Muscle layer of colon (tissue), 2 donors: ENCODE data around the gene ACR.

Experiments
- H3K27ac ChIP-seq: one replicate; pipeline ENCODE4 v1.7.0; 2013; ENCODE audit warnings: low read depth, mild to moderate bottlenecking, low read length, moderate library complexity
- H3K27me3 ChIP-seq, 2 donors: one replicate each; pipeline ENCODE4 v1.7.0; 2013; ENCODE audit warnings: low read length in 2 of 2, mild to moderate bottlenecking in 2 of 2; ENCODE audit not compliant: insufficient read depth in 2 of 2, control insufficient read depth in 1 of 2
- H3K36me3 ChIP-seq: one replicate; pipeline ENCODE4 v1.7.0; 2013; ENCODE audit warnings: mild to moderate bottlenecking, low read length; ENCODE audit not compliant: insufficient read depth
- H3K4me1 ChIP-seq: one replicate; pipeline ENCODE4 v1.7.0; 2013; ENCODE audit warnings: mild to moderate bottlenecking, low read length; ENCODE audit not compliant: insufficient read depth
- H3K4me3 ChIP-seq, 2 donors: one replicate each; pipeline ENCODE4 v1.7.0; 2013; ENCODE audit warnings: low read length in 2 of 2, low read depth in 1 of 2, mild to moderate bottlenecking in 1 of 2, moderate library complexity in 1 of 2
- H3K9ac ChIP-seq: one replicate; pipeline ENCODE4 v1.7.0; 2013; ENCODE audit warnings: low read length
- H3K9me3 ChIP-seq: one replicate; pipeline ENCODE4 v1.7.0; 2013; ENCODE audit warnings: mild to moderate bottlenecking, low read length
- donor health status: abdominal sarcoma.
- donor health status: Adenocarcinoma of cecum.

ACR gene

GRCh38 chr22:50714150-50714549 lies 23.9 kb upstream of the ACR start:
- Histone ChIP-seq H3K27ac (no peak overlapping the region), H3K27me3 (no peaks in the 10 kb centered on the region), H3K36me3 (no peaks in the 10 kb centered on the region), H3K9ac (no peak overlapping the region), H3K9me3 (no peaks in the 10 kb centered on the region), H3K4me3 (no peak overlapping the region), H3K4me1 (no peaks in the 10 kb centered on the region)

- Histone ChIP-seq H3K27me3 (peaks cover 0 to 5% of the 10 kb centered on the region in 2 donors), H3K9ac (no peak overlapping the region), H3K9me3 (no peaks in the 10 kb centered on the region), H3K4me1 (no peaks in the 10 kb centered on the region), H3K27ac (no peak overlapping the region), H3K4me3 (no peak overlapping the region), H3K36me3 (no peaks in the 10 kb centered on the region)
Measured at GRCh38 chr22:50714631-50715179, 23.3 kb upstream of the ACR start.

GRCh38 chr22:50715250-50715649 lies 22.8 kb upstream of the ACR start:
- Histone ChIP-seq H3K4me3 (no peak overlapping the region), H3K9ac (no peak overlapping the region), H3K4me1 (no peaks in the 10 kb centered on the region), H3K36me3 (no peaks in the 10 kb centered on the region), H3K27ac (no peak overlapping the region), H3K27me3 (peaks cover 0 to 8% of the 10 kb centered on the region in 2 donors), H3K9me3 (no peaks in the 10 kb centered on the region)

GRCh38 chr22:50715776-50716175 lies 22.2 kb upstream of the ACR start:
- Histone ChIP-seq H3K27ac (no peak overlapping the region), H3K4me1 (no peaks in the 10 kb centered on the region), H3K36me3 (no peaks in the 10 kb centered on the region)

GRCh38 chr22:50716290-50717024 lies 21.5 kb upstream of the ACR start:
- Histone ChIP-seq H3K9me3 (no peaks in the 10 kb centered on the region), H3K27ac (no peak overlapping the region), H3K9ac (no peak overlapping the region), H3K4me1 (no peaks in the 10 kb centered on the region), H3K27me3 (peaks cover 0 to 15% of the 10 kb centered on the region in 2 donors), H3K36me3 (no peaks in the 10 kb centered on the region), H3K4me3 (no peak overlapping the region)

More at GRCh38 chr22:50715776-50716175, 22.2 kb upstream of the ACR start:
- H3K9me3 ChIP-seq = no peaks in the 10 kb centered on the region
- H3K27me3 ChIP-seq = peaks cover 0 to 8% of the 10 kb centered on the region in 2 donors
- no peak overlapping the region for H3K4me3 ChIP-seq
- H3K9ac ChIP-seq = no peak overlapping the region

GRCh38 chr22:50717709-50718351 lies 20.2 kb upstream of the ACR start:
- Histone ChIP-seq H3K4me1 (no peaks in the 10 kb centered on the region), H3K9ac (no peak overlapping the region), H3K9me3 (no peaks in the 10 kb centered on the region), H3K4me3 (no peak overlapping the region), H3K36me3 (no peaks in the 10 kb centered on the region), H3K27me3 (peaks cover 0 to 18% of the 10 kb centered on the region in 2 donors), H3K27ac (no peak overlapping the region)

- no peak overlapping the region for H3K4me3 ChIP-seq
- H3K36me3 ChIP-seq = no peaks in the 10 kb centered on the region
- H3K9me3 ChIP-seq = no peaks in the 10 kb centered on the region
- no peaks in the 10 kb centered on the region for H3K4me1 ChIP-seq
- no peak overlapping the region for H3K9ac ChIP-seq
- no peak overlapping the region for H3K27ac ChIP-seq
- H3K27me3 ChIP-seq = peaks cover 0 to 18% of the 10 kb centered on the region in 2 donors
Measured at GRCh38 chr22:50718352-50718709, 19.7 kb upstream of the ACR start.

- no peak overlapping the region for H3K27ac ChIP-seq
- no peaks in the 10 kb centered on the region for H3K9me3 ChIP-seq
- H3K27me3 ChIP-seq = peaks cover 0 to 18% of the 10 kb centered on the region in 2 donors
- no peaks in the 10 kb centered on the region for H3K4me1 ChIP-seq
- no peaks in the 10 kb centered on the region for H3K36me3 ChIP-seq
- no peak overlapping the region for H3K4me3 ChIP-seq
- no peak overlapping the region for H3K9ac ChIP-seq
Measured at GRCh38 chr22:50719814-50720300, 18.1 kb upstream of the ACR start.

GRCh38 chr22:50720301-50721256 lies 17.4 kb upstream of the ACR start:
- H3K36me3 ChIP-seq = no peaks in the 10 kb centered on the region
- no peak overlapping the region for H3K9ac ChIP-seq
- H3K27me3 ChIP-seq = peaks cover 0 to 18% of the 10 kb centered on the region in 2 donors
- no peaks in the 10 kb centered on the region for H3K4me1 ChIP-seq
- no peaks in the 10 kb centered on the region for H3K9me3 ChIP-seq
- H3K4me3 ChIP-seq = no peak overlapping the region
- H3K27ac ChIP-seq = no peak overlapping the region

- Histone ChIP-seq H3K27me3 (peaks cover 0 to 18% of the 10 kb centered on the region in 2 donors), H3K4me3 (no peak overlapping the region), H3K9ac (no peak overlapping the region), H3K36me3 (peaks cover 5% of the 10 kb centered on the region), H3K9me3 (no peaks in the 10 kb centered on the region), H3K4me1 (no peaks in the 10 kb centered on the region), H3K27ac (no peak overlapping the region)
Measured at GRCh38 chr22:50721257-50721844, 16.7 kb upstream of the ACR start.
